NCI-H1436 treated with DMSO at 0.1 percent for 48 hours (cell line): ENCODE results near the gene OR14A2.
"Not testable (repeated sequence)": the region's sequence is repeated elsewhere in the genome, so short reads cannot be mapped to it uniquely, and the experiment has no call there.

Experiments
- DNase-seq: peaks from one replicate; lab custom pipeline; 2025; lab: John Stamatoyannopoulos, UW

Gene OR14A2

DNA sequence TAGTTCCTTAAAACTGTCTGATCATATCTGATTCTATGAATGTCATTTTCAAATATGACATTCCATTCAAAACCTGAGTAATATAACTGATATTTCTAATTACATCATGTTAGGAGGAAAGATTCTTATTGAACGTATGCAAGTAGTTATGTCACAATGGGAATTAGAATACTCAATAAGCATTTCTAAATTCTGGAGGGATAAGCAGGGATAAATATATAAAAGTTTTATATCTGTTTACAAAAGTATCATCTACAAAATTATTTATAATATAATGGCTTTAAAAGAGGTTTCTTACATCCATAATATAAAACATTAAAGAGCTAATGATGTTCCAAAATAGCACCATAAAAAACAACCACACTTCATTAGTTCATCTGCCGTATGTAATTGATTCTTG lies at the start of gene OR14A2:
Gene OR14A2, minus strand, starts transcription at position 101 of the 400 bp plus-strand sequence.
- DNase-seq, result no peak

- no peak for DNase-seq
Observed at GRCh38 chr1:247797518-247797917, 49.6 kb upstream of the OR14A2 start.

- DNase-seq, result no peak
Observed at GRCh38 chr1:247769603-247770002, 21.7 kb upstream of the OR14A2 start.

DNA sequence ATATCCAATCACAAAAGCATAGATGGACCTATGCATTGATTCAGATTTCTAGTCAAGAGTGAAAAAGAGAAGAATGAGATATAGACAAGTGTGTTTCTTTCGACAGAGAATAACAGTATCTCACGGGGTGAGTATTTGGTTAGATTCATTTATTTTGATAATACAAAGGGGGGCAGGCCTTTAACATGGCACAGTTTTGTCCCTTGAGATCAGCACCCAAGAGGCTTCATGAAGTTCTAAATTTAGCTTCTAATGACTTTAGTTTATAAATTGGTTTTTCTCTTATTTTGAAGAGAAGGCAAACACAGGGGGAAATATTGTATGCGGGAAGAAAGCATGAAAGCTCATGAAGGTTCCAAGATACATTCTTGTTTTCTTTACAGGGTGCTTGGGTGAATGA lies 12.5 kb upstream of the OR14A2 start, which contains the start of gene OR1C1:
Gene OR1C1, minus strand, starts transcription at position 101 of the 400 bp plus-strand sequence. CDS start 2,150 bp downstream, outside the sequence.
- no peak for DNase-seq

DNA sequence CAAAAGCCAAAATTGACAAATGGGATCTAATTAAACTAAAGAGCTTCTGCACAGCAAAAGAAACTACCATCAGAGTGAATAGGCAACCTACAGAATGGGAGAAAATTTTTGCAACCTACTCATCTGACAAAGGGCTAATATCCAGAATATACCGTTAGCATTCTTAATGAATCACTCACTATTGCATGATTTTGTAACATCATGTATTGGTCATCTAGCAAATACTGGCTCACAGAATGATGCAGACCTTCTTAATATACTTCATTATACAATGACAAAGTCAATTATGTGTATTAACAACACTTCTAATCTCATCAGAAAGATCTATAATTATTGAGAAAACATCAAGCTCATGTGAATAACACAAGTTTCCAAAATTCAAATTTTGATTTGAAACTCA lies 6.4 kb upstream of the OR14A2 start:
- DNase-seq, result not testable (repeated sequence)

- no peak for DNase-seq
Observed at GRCh38 chr1:247749870-247750269, 1.9 kb upstream of the OR14A2 start.

DNA sequence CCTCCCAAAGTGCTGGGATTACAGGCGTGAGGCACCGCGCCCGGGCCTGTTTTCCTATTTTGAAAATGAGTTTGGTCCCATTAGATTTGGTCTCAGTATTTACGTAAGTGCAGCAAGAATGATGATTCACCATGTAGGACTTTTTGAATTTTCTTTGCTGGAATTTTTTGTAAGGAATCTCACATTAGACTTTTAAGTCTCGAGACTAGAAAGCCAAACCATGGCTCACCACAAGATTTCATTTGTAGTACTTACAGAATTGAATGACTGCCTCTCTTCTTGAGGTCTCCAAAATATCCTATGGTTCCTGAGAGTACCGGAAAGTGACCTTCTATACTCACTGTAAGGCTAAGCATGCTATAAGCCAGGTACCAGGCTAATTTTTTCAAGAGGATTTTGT lies 325 bp downstream of the OR14A2 start:
- DNase-seq, result no peak

DNA sequence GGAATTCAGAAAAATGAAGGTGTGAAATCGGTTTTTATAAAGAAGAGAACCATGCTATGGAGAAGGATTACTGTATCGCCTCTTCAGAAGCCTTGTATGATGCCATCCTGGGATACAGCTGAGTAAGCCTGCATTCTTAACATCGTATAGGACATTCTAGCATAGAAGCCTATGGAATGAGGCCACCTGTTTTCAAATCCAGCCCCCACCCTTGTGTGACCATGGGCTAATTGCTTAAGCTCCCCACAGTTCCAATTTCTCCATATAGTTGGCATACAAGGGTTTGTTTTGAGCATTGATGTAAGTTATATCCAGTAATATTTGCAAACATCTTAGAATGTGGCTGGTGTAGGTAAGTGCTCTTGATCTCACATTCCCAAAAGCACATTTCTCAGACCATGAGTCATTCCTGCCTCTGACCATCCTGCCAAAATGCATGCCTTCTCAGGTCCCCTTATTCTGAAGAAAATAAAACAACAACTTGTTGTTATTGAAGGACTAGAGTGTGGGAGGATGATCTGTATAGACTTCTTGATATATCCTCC lies 1.5 kb downstream of the OR14A2 start:
- no peak for DNase-seq

GRCh38 chr1:247742215-247742760 lies 5.7 kb downstream of the OR14A2 start:
- DNase-seq, result not testable (repeated sequence)

DNA sequence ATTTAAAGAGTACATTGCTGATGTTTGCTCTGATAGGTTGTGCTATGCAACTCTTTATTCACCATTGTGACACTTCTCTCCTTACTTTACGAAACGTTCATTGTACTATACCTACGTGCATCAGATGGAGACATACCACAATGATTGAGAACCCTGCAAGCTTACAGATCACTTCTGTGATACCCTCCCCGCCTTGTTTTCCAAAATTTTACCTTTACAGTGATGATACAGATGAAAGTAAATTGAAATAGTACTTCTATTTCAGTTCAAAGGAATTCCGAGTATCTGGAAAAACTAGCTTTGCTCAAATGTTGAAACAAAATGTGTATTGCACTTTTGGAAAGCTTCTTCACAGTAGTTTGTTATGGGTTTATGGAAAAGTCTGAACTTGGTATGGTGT lies 6.2 kb downstream of the OR14A2 start:
- DNase-seq, result no peak

- DNase-seq, result no peak
Observed at GRCh38 chr1:247740721-247741120, 7.2 kb downstream of the OR14A2 start.

GRCh38 chr1:247738315-247738714 lies 9.6 kb downstream of the OR14A2 start, which contains the start of gene OR14K1:
OR14K1 (plus strand) TSS chr1:247738615; CDS start chr1:247738615, 0 bp downstream.
- DNase-seq, result no peak

- no peak for DNase-seq
Observed at GRCh38 chr1:247721222-247721621, 26.7 kb downstream of the OR14A2 start.

GRCh38 chr1:247716546-247716945 lies 31.4 kb downstream of the OR14A2 start, which contains the start of gene OR6F1:
OR6F1 (minus strand) TSS chr1:247716646; CDS start chr1:247712755, 3,891 bp downstream.
- no peak for DNase-seq

DNA sequence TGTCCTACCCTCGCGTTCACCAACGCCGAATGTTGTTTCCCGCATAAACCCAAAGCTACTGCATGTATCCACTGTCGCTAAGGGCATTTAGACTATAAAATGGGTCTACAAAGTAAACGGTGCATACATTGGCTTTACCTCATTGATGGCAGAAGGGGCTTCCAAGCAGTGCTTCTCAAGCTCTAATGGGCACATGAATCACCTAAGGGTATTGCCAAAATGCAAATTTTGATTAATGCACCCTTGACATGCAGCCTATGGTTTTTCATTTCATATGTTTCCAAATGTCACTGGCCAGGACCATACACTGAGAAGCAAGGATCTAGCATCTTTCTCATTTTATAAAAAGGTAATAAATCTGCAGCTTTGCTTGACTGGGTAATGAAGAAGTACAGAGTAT lies 34.2 kb downstream of the OR14A2 start:
- DNase-seq, result no peak

GRCh38 chr1:247710681-247711080 lies 37.3 kb downstream of the OR14A2 start:
- DNase-seq, result not testable (repeated sequence)

GRCh38 chr1:247701338-247701737 lies 46.6 kb downstream of the OR14A2 start:
- DNase-seq, result no peak

- no peak for DNase-seq
Observed at GRCh38 chr1:247681288-247681897, 66.5 kb downstream of the OR14A2 start.

GRCh38 chr1:247680171-247680570 lies 67.8 kb downstream of the OR14A2 start:
- no peak for DNase-seq

GRCh38 chr1:247679639-247680038 lies 68.3 kb downstream of the OR14A2 start, which contains the start of gene OR13G1:
OR13G1 (minus strand) TSS chr1:247679739; CDS start chr1:247673041, 6,698 bp downstream.
- DNase-seq, result no peak
